SK-N-MC (cell line): Measurements from ENCODE around the gene ARCN1.

Experiments
- DNase-seq: peaks from one replicate; pipeline ENCODE4 v3.0.0-alpha.2; 2011; ENCODE audit warnings: low read depth, low spot score
- H3K27ac ChIP-seq: fragments of 200-600 bp; sonication (generic); 2 replicates; pipeline ENCODE4 v1.5.1; 2016; ENCODE audit warnings: mixed run types
- H3K36me3 ChIP-seq: fragments of 200-600 bp; sonication (generic); 2 replicates; pipeline ENCODE4 v1.6.1; 2017; ENCODE audit warnings: antibody characterized with exemption, low read length, mixed read lengths; ENCODE audit not compliant: insufficient read depth
- H3K4me3 ChIP-seq: fragments of 200-600 bp; sonication (generic); 2 replicates; pipeline ENCODE4 v1.5.1; 2016
- H3K9ac ChIP-seq: fragments of 200-600 bp; sonication (generic); 2 replicates; pipeline ENCODE4 v1.8.0; 2017; ENCODE audit warnings: mixed run types, mixed read lengths; ENCODE audit not compliant: insufficient read length
- H3K9me3 ChIP-seq: fragments of 200-600 bp; sonication (generic); 2 replicates; pipeline ENCODE4 v1.6.1; 2017; ENCODE audit warnings: low read depth, mild to moderate bottlenecking, antibody characterized with exemption, low read length, moderate library complexity, mixed read lengths
- EZH2 ChIP-seq: fragments of 200-600 bp; sonication (generic); IDR thresholded peaks from one replicate; pipeline ENCODE4 v1.6.1; 2017; ENCODE audit warnings: antibody characterized with exemption
- FOXP2 ChIP-seq: optimal IDR thresholded peaks from 2 replicates; pipeline ENCODE3; 2011; ENCODE audit warnings: mild to moderate bottlenecking, moderate library complexity; ENCODE audit not compliant: insufficient read depth; ENCODE audit errors: extremely low read length, control extremely low read depth
- POLR2AphosphoS5 ChIP-seq: IDR thresholded peaks from 2 replicates; pipeline ENCODE4 v1.6.1; 2012; ENCODE audit warnings: mild to moderate bottlenecking, low read depth, low read length, borderline replicate concordance

Gene ARCN1

DNA sequence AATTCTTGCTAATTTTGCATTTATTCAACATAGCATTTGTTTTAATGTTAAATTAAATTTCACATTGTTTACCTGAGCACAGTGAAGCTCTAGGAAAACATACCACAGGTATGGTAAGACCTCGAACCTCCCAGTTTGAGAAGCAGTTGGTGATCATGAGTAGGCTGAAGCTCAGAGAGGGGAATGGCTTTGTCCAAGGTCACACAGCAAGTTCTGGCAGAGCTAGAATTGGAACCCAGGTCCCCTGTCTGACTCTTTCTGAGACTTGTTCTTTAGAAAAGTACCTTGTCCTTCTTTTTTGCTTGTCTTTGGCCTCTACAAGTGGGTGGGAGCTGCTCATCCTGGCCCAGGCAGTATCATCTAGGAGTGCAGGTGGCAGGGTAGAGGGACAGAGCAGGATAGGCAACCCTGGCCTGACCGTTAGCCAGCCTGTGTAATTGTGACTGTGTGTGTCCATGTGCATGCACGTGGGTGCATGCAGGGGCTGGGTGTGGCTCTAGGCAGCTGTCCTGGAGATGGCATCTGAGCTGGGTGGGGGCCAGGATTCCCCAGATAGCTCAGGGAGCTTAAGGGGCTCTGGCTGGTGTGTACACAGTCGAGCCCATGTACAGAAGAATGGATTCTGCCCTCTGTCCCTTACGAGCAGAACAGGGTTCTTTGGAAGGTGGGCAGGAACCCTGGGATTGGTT lies 56.8 kb downstream of the ARCN1 start:
- H3K27ac ChIP-seq = no peak overlapping the region
- H3K9ac ChIP-seq = no peak overlapping the region
- H3K4me3 ChIP-seq = no peak overlapping the region
- no peak for TF ChIP-seq EZH2
- TF ChIP-seq FOXP2 = no peak
- no peak for TF ChIP-seq POLR2AphosphoS5
- DNase-seq = no peak
- no peaks in the 10 kb centered on the region for H3K9me3 ChIP-seq
- H3K36me3 ChIP-seq = peaks cover 18% of the 10 kb centered on the region; the same call in 1 of the 2 replicates

DNA sequence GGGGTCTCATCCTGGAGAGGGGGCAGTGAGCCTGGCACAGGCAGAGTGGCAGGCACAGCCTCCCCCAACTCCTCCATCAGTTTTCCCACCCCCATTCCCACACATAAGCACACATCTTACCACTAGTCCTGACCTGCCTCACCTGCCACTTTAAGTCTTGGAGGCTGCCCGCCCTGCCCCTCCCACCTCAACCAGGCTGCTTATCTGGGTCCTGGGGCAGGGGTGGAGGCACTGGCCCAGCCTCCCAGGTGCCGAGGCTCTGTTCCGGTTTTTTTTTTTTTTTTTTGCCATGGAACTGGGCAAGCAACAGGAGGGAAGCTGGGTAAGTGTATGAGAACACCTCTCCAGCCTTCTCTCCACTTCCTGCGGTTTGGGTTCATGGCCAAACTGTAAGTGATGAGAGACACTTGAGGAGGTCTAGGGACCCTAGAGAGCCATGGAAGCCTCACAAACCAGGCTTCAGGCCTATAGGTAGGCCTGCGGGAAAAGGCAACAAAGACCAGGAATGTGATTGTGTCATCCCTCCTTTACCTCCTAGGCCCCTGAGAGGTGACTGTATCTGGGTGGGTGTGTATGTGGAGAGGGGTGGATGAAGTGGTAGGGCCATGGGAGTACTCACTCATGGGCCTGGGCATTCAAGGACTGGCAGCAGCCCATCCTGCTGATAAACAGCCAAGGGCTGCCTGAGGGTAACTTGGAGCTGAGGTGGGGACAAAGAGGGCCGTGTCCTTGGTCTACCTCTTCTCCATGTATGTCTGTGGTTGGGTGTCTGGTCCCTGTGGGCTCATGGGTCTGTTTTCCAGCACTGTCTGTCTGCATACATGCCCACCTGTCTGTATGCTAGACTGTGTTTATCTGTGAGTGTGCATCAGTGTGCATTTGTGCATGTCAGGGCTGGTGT lies 57.8 kb downstream of the ARCN1 start:
- Histone ChIP-seq H3K27ac (no peak overlapping the region), H3K4me3 (no peak overlapping the region), H3K9ac (no peak overlapping the region), H3K9me3 (no peaks in the 10 kb centered on the region), H3K36me3 (peaks cover 18% of the 10 kb centered on the region; the same call in 1 of the 2 replicates)
- no peak for DNase-seq
- TF ChIP-seq EZH2 (no peak), POLR2AphosphoS5 (no peak)

DNA sequence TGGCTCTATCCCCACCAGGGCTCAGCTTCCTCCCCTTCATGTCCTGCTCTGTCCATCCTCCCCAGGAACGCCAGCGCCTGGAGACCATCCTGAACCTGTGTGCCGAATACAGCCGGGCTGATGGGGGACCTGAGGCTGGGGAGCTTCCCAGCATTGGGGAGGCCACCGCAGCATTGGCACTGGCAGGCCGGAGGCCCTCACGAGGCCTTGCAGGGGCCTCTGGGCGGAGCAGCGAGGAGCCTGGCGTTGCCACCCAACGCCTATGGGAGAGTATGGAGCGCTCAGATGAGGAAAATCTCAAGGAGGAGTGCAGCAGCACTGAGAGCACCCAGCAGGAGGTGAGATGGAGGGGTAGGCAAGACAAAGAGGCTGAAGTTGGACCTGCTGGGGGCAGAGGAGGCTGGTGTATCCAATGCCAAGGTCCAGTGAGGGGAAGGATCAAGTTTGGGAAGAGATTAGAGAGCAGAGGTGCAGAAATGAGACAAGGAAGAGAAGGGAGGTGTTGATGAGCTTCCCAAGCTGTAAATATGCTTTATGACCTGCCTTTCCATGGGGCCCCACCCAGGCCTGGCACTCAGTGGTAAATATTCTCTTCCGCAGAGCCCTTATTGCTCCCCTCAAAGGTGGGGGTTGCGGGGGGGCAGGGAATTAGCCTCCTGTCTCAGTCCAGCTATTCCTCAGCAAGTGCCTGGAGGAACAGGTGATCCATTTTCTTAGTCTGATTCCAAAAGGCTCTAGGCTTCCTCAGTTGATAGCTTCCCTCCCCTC lies 59.1 kb downstream of the ARCN1 start:
- no peak overlapping the region for H3K27ac ChIP-seq
- H3K4me3 ChIP-seq = no peak overlapping the region
- no peak for DNase-seq
- H3K9me3 ChIP-seq = no peaks in the 10 kb centered on the region
- no peak overlapping the region for H3K9ac ChIP-seq
- TF ChIP-seq FOXP2 (no peak), EZH2 (no peak), POLR2AphosphoS5 (no peak)
- peaks cover 11% of the 10 kb centered on the region; the same call in 1 of the 2 replicates for H3K36me3 ChIP-seq

DNA sequence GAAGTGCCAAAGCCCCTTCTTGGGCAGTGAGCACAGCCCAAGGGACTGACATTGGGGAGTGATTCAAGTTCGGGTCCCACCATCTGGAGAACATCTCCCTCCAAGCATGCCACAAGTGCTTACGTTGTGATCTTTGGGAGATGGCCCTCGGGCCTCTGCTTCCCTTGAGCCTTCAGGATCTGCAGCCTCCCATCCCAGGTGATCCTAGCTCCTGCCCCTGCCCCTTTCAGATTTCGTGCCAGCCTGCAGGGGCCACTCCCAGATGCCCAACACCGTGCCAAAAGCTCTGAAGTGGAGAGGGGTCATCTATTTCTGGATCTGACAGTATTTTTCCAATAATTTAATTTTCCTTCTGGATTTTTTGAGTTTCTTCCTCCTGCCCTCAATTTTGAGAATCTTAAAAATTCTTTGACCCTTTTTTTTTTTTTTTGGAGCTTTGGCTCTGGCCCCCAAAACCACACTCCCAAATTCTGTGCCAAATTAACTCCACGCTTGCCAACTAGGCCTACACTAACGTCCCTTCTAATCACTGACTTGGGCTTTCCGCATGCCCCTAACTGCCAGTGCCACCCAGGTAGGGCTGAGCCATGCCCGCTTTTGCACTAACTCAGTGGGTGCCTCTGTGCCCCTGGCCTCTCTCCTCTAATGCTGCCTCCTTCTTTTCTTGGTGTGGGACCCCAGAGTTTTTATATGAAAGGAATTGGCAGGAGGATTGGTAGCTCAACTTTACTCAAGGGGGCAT lies 60.5 kb downstream of the ARCN1 start:
- Histone ChIP-seq H3K9ac (no peak overlapping the region), H3K4me3 (no peak overlapping the region), H3K27ac (no peak overlapping the region), H3K36me3 (peaks cover 2% of the 10 kb centered on the region; the same call in 1 of the 2 replicates), H3K9me3 (no peaks in the 10 kb centered on the region)
- no peak for DNase-seq
- TF ChIP-seq FOXP2 = no peak
- no peak for TF ChIP-seq EZH2
- no peak for TF ChIP-seq POLR2AphosphoS5

DNA sequence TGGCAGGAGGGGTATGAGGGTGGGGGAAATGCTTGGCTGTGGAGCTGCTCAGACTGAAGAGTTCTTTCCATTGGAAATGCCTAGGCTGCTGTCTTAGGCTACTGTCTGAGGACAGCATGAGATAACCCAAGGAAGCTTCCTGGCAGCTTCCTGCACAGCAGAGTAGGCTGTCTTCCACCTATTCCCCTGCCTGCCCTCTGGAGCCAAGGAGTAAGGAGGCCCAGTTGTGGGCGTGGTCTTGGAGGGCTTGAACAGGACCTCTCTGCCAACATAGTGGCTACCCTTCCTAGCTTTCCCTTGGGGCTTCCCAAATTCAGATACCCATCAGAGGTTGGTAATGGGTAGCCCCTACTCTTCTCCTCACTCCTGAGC lies 61.1 kb downstream of the ARCN1 start:
- TF ChIP-seq FOXP2 (no peak), POLR2AphosphoS5 (no peak), EZH2 (no peak)
- Histone ChIP-seq H3K9me3 (no peaks in the 10 kb centered on the region), H3K4me3 (no peak overlapping the region), H3K9ac (no peak overlapping the region), H3K27ac (no peak overlapping the region), H3K36me3 (no peaks in the 10 kb centered on the region)
- DNase-seq = no peak

DNA sequence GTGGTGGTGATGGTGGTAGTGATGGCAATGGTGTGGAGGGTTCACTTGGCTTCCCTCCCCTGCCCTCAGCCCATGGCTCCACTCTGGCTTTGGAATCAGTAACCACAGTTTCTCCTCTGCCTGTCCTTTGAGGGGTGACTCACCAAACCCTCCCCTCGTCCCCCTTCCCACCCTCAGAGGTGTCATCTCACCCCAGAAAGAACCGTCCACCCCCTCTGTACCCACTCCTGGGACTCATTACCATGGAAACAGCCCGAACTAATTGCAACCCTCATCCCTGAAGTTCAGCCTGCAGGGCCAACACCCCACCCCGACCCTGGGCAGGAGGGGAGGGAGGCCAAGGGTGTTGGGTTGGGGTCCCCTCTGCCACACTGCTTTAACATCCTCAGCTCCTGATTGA lies 61.8 kb downstream of the ARCN1 start:
- no peak overlapping the region for H3K4me3 ChIP-seq
- no peak for TF ChIP-seq POLR2AphosphoS5
- TF ChIP-seq EZH2 = no peak
- no peak for TF ChIP-seq FOXP2
- H3K27ac ChIP-seq = no peak overlapping the region
- no peak for DNase-seq
- no peak overlapping the region for H3K9ac ChIP-seq
- no peaks in the 10 kb centered on the region for H3K9me3 ChIP-seq
- no peaks in the 10 kb centered on the region for H3K36me3 ChIP-seq

DNA sequence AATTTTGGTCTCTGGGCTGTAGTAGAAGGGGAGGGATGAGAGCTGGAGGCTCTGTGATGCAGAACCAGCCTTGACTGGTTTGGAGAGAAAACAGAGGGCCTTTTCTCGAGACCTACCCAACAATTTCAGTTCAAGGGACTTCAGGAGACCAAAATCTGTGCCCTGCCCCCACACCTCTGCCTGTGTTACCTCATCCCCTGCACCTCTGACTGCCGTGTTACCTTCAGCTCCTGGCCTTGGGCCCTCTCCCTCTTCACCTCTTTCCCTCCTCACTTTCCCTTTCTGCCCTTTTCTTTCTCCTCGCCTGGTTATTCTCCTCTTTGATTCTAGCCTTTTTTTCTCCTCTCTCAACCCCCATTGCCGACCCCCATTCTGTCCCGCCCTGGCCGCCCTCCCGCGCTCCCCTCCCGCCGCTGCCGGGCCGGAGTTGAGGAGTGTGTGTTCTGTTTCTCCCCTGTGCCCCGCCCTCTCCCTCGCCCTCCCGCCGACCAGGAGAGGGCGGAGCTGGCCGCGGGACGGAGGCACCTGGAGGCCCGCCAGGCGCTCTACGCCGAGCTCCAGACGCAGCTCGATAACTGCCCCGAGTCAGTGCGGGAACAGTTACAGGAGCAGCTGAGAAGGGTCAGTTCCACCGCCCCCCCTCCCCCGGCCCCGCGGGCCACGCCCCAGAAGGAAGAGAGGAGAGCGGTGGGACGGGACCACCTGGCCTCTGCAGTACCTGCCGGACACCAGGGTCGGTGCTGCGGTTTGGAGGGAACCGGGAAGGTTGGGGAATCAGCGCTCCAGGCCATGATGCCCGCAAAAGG lies 62.4 kb downstream of the ARCN1 start:
- TF ChIP-seq POLR2AphosphoS5 = no peak
- DNase-seq = no peak
- Histone ChIP-seq H3K9me3 (no peaks in the 10 kb centered on the region), H3K4me3 (peak overlapping the region; percentile 30; the same call in 1 of the 2 replicates), H3K9ac (no peak overlapping the region), H3K36me3 (no peaks in the 10 kb centered on the region), H3K27ac (no peak overlapping the region)
